LNCAP (cell line): ENCODE data around the gene COTL1.

Experiments
- CTCF ChIP-seq: fragments of 450-650 bp; IDR thresholded peaks from 2 replicates; pipeline ENCODE4 v1.5.1; 2017; ENCODE audit warnings: mild to moderate bottlenecking

Gene COTL1

DNA sequence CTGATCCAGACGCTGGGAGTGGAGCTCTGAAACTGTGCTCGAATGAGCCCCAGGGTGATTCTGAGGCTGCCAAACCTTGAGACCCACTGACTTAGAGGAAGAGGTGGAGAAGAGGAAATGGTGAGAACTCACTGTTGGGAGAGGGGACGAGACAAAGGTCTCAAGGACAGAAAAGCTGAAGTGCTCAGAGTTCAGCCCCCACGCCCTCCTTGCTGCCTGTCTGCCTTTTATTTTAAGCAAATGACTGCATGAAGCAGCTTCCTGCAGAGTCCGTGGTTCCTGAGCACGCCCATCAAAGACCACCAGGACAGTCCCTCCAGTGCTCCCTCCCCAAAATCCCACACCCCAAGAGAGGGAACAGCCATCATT, 20.4 kb downstream of the COTL1 start:
- TF ChIP-seq CTCF: no peak

- TF ChIP-seq CTCF: no peak
Measured at GRCh38 chr16:84596801-84597527, 20.9 kb downstream of the COTL1 start.

DNA sequence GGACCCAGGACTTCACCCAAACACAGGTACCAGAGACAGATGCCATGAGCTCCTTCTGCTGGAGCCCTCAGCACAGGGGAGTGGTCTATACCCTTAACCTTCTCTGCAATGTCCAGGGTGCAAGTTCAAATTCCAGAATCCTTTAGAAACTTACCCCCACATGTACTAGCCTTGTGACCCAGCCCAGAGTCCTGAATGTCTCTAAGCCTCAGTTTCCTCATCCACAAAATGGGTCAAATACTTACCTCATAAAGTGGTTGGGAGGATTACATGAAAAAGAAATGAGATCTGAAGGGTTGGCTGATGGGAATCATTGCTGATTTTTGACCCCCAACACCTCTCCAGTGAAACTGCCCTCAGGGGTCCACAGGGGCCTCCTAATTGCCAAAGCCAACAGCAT, 21.7 kb downstream of the COTL1 start:
- no peak for TF ChIP-seq CTCF

DNA sequence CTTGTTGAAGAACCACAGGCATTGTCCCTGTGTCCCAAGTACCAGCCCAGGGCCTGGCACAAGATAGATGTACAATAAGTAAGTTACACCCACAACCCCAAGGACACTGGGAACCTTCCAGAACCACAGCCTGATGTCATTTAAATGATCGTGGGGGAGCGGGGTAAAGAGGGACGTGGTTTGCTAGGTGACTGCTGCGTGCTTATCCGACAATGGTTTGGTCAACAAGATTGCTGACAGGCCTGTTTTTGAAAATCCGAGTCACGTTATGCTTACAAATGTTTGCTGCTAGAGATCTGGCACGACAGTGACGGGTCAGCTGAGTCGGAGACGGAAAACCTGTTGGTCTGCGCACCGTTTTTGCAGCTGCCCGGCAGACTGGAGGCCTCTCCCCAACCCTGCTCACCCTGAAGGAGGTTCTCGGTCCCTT, 22.8 kb downstream of the COTL1 start:
- no peak for TF ChIP-seq CTCF

DNA sequence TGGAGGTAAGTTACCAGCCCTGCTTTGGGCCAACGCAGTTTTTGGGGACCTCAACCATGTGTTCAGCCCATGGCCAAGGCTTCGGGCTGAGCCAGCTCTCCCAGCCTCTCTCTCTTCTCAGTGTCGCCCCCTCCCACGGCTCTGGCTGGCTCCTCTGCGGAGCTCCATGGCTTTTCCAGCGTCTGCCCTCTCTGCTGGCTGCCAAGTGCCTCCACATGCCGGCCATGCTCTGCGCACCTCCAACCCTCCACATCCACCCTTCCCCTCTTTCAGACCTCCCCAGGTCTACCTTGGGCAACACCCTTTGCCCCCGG, 23.2 kb downstream of the COTL1 start:
- no peak for TF ChIP-seq CTCF

DNA sequence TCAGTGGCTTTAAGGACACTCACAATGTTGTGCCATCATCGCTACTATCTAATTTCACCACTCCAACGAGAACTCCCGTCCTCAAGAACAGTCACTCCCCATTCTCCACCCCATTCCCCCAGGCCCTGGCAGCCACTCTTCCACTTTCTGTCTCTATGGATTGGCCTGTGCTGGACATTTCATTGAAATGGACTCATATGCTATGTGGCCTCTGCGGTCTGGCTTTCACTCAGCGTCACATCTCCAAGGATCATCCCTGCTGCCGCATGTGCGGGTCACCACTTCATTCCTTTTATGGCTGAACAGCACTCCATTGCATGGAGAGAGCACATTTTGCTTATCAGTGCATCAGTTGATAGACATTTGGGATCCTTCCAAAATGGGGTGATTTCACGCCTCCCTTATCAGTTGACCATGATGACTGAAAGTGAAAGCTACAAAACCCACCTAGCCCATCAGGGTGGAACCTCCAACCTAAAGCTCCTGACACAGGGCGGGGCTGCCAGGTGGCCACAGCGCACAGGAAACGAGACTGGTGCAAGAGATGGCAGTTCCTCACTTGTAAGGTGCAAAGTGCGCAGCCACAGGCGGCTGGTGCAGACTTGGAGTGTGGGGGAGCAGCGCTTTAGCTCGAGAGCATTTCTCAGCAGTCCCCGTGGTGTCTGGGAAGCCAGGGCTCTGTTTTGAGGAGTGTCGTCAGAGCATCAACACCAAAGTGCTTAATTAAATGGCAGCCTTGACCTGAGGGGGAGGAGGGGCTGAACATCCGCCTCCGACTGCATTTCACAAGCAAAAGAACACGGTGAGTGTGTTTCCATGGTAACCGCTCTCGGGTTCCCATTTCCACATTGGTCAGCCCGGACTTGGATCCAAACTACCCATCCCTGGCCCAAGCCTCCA, 23.8 kb downstream of the COTL1 start:
- no peak for TF ChIP-seq CTCF

GRCh38 chr16:84592718-84593117, 25.2 kb downstream of the COTL1 start:
- TF ChIP-seq CTCF: no peak
